ENCODE measurements around the gene STARD3NL. TPM values are rescaled to one million over a fixed set of nuclear protein-coding genes. Genes with fewer than 3 reads are reported as not detected.

Gene STARD3NL
- total and polyA plus RNA-seq, 2 experiments from 2014 or later = 64.0 to 68.1 TPM

DNA sequence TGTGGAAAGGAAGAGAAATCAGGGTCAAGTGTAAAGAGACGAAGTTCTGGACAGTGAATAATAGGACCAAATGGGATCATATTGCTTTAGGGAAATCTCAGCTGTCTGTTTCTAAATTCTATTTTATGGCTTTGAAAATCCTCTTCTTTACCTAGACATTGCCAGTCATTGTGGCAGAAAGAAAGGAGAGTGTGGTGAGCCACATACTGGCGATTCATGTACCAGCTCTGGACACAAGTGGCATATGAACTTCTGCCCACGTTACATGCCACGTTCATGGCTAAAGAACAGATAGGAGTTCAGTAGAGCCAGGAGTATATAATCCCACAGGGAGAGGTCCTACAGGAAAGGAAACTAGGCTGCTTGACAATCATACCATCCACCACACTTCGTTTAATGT is 28.0 kb downstream of the STARD3NL start:
- WGBS, 2 experiments (ENCODE audit: low coverage in 1 of 2, low lambda C conversion rate in 2 of 2, missing lambda C conversion rate in 2 of 2) = 87 to 91% methylated on average over 5 of the region's 5 CpGs
- Histone ChIP-seq H3K4me2 (ENCODE audit: unreplicated experiment) (no peak overlapping the region), H3K9me3 (ENCODE audit: low read depth) (no peaks in the 10 kb centered on the region), H3K9me2 (ENCODE audit: insufficient read depth) (no peaks in the 10 kb centered on the region), H3K4me3 (no peak overlapping the region), H3K9ac (no peak overlapping the region), H3K27ac (no peak overlapping the region), H2AFZ (no peak overlapping the region), H3F3A (ENCODE audit: insufficient read depth) (no peaks in the 10 kb centered on the region), H3K79me2 (ENCODE audit: insufficient read depth) (peaks cover 53% of the 10 kb centered on the region), H3K4me1 (ENCODE audit: insufficient read depth) (no peaks in the 10 kb centered on the region), H4K20me1 (ENCODE audit: insufficient read depth) (no peaks in the 10 kb centered on the region), H3K36me3 (ENCODE audit: low read depth) (0 out of 2 replicates have a peak, but pooled peaks cover 15% of the 10 kb centered on the region), H3K27me3 (replicated peaks; ENCODE audit: insufficient read depth) (no peaks in the 10 kb centered on the region)
- TF ChIP-seq EZH2 (IDR thresholded peaks at IDR 0.05; ENCODE audit: insufficient read depth, poor library complexity, severe bottlenecking) = no peak
- no peak for TF ChIP-seq EZH2phosphoT487 (IDR thresholded peaks at IDR 0.05; ENCODE audit: insufficient read depth, low read depth)
- in situ Hi-C loops (cut with MboI) = no loop called here
- no peak for DNase-seq

- no peak for DNase-seq
- no peaks in the 10 kb centered on the region for H3F3A ChIP-seq (ENCODE audit: insufficient read depth)
- no peak overlapping the region for H3K27ac ChIP-seq
- 100% methylated on average over 1 of the region's 1 CpG for WGBS, 2 experiments (ENCODE audit: low coverage in 1 of 2, low lambda C conversion rate in 2 of 2, missing lambda C conversion rate in 2 of 2)
- no peaks in the 10 kb centered on the region for H3K4me1 ChIP-seq (ENCODE audit: insufficient read depth)
- no peak overlapping the region for H3K4me2 ChIP-seq (ENCODE audit: unreplicated experiment)
- no peak overlapping the region for H3K4me3 ChIP-seq
- TF ChIP-seq EZH2 (IDR thresholded peaks at IDR 0.05; ENCODE audit: insufficient read depth, poor library complexity, severe bottlenecking) (no peak), EZH2phosphoT487 (IDR thresholded peaks at IDR 0.05; ENCODE audit: insufficient read depth, low read depth) (no peak)
- in situ Hi-C loops (cut with MboI) = no loop called here
- no peaks in the 10 kb centered on the region for H4K20me1 ChIP-seq (ENCODE audit: insufficient read depth)
- peaks cover 48% of the 10 kb centered on the region for H3K79me2 ChIP-seq (ENCODE audit: insufficient read depth)
- 0 out of 2 replicates have a peak, but pooled peaks cover 15% of the 10 kb centered on the region for H3K36me3 ChIP-seq (ENCODE audit: low read depth)
- no peaks in the 10 kb centered on the region for H3K9me3 ChIP-seq (ENCODE audit: low read depth)
- H3K9me2 ChIP-seq (ENCODE audit: insufficient read depth) = no peaks in the 10 kb centered on the region
- H3K27me3 ChIP-seq (replicated peaks; ENCODE audit: insufficient read depth) = no peaks in the 10 kb centered on the region
- no peak overlapping the region for H3K9ac ChIP-seq
- no peak overlapping the region for H2AFZ ChIP-seq
These were observed 29.8 kb downstream of the STARD3NL start for GRCh38 chr7:38207843-38208242.

DNA sequence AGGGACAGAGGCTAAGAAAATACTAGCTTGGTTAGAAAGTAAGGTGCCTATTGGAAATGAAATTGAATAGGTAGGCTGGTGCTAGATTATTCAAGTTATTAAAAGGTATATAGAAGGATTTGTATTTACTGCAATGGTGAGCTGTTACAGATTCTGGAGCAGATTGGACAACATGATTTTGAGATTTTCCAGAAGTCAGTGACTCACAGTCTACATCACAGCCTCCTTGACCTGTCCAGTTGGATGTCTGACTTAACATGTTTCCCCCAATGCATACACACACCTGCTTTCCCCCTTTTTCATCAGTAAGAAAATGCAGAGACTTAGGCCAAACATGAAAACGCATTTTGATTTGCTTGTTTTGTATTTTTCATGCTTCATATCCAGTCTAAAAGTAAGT is 33.4 kb downstream of the STARD3NL start:
- Histone ChIP-seq H3K27me3 (replicated peaks; ENCODE audit: insufficient read depth) (no peaks in the 10 kb centered on the region), H3K4me1 (ENCODE audit: insufficient read depth) (peaks cover 3% of the 10 kb centered on the region; the same call in 1 of the 2 replicates), H3K9me3 (ENCODE audit: low read depth) (no peaks in the 10 kb centered on the region), H3K79me2 (ENCODE audit: insufficient read depth) (peaks cover 36% of the 10 kb centered on the region), H3K4me3 (no peak overlapping the region), H3K9ac (no peak overlapping the region), H3F3A (ENCODE audit: insufficient read depth) (no peaks in the 10 kb centered on the region; the same call in 1 of the 2 replicates), H3K9me2 (ENCODE audit: insufficient read depth) (no peaks in the 10 kb centered on the region), H2AFZ (no peak overlapping the region), H3K36me3 (ENCODE audit: low read depth) (peaks cover 15% of the 10 kb centered on the region; the same call in 1 of the 2 replicates), H4K20me1 (ENCODE audit: insufficient read depth) (no peaks in the 10 kb centered on the region), H3K4me2 (ENCODE audit: unreplicated experiment) (no peak overlapping the region), H3K27ac (no peak overlapping the region)
- WGBS, 2 experiments (ENCODE audit: low coverage in 1 of 2, low lambda C conversion rate in 2 of 2, missing lambda C conversion rate in 2 of 2) = 96 to 100% methylated on average over 1 of the region's 1 CpG
- in situ Hi-C loops (cut with MboI) = no loop called here
- TF ChIP-seq EZH2 (IDR thresholded peaks at IDR 0.05; ENCODE audit: insufficient read depth, poor library complexity, severe bottlenecking) (no peak), EZH2phosphoT487 (IDR thresholded peaks at IDR 0.05; ENCODE audit: insufficient read depth, low read depth) (no peak)
- no peak for DNase-seq

GRCh38 chr7:38211940-38212339 is 33.9 kb downstream of the STARD3NL start:
- Histone ChIP-seq H3K27ac (no peak overlapping the region), H2AFZ (no peak overlapping the region), H3K4me1 (ENCODE audit: insufficient read depth) (peaks cover 3% of the 10 kb centered on the region; the same call in 1 of the 2 replicates), H3K4me2 (ENCODE audit: unreplicated experiment) (no peak overlapping the region), H3K79me2 (ENCODE audit: insufficient read depth) (peaks cover 31% of the 10 kb centered on the region), H3K4me3 (no peak overlapping the region), H3K27me3 (replicated peaks; ENCODE audit: insufficient read depth) (no peaks in the 10 kb centered on the region), H3K9me2 (ENCODE audit: insufficient read depth) (no peaks in the 10 kb centered on the region), H3K36me3 (ENCODE audit: low read depth) (peaks cover 15% of the 10 kb centered on the region; the same call in 1 of the 2 replicates), H3F3A (ENCODE audit: insufficient read depth) (no peaks in the 10 kb centered on the region; the same call in 1 of the 2 replicates), H3K9ac (no peak overlapping the region), H4K20me1 (ENCODE audit: insufficient read depth) (no peaks in the 10 kb centered on the region), H3K9me3 (ENCODE audit: low read depth) (no peaks in the 10 kb centered on the region)
- WGBS, 2 experiments (ENCODE audit: low coverage in 1 of 2, low lambda C conversion rate in 2 of 2, missing lambda C conversion rate in 2 of 2) = 38 to 45% methylated on average over 3 of the region's 3 CpGs
- DNase-seq = peak; percentile 21
- TF ChIP-seq EZH2 (IDR thresholded peaks at IDR 0.05; ENCODE audit: insufficient read depth, poor library complexity, severe bottlenecking) = no peak
- TF ChIP-seq EZH2phosphoT487 (IDR thresholded peaks at IDR 0.05; ENCODE audit: insufficient read depth, low read depth) = no peak
- in situ Hi-C loops (cut with MboI) = no loop called here

Measured in GM23248 (cell line).